ENCODE results near the gene PAFAH1B2. TPM values are rescaled to one million over a fixed set of nuclear protein-coding genes. Genes with fewer than 3 reads are reported as not detected.

PAFAH1B2 gene
- total RNA-seq, 2 donors from 2014 or later = 30.0 to 44.9 TPM

GRCh38 chr11:117218133-117218915 is 74.2 kb downstream of the PAFAH1B2 start:
- TF ChIP-seq CTCF (IDR thresholded peaks at IDR 0.05) (no peak), POLR2A (IDR thresholded peaks at IDR 0.05) (no peak)
- intact Hi-C loops (cut with DNase I) = loop anchor here (10.0 kb wide), 1 partner anchor 454 kb away; no protein-coding TSS in a partner anchor
- Histone ChIP-seq H3K27me3 (no peaks in the 10 kb centered on the region), H3K9me3 (no peaks in the 10 kb centered on the region), H3K27ac (peak overlapping the region in 2 of 4 donors; percentile 50 to 65), H3K4me1 (peaks cover 37% of the 10 kb centered on the region), H3K36me3 (replicated peaks in 1 of 2; ENCODE audit: insufficient read depth in 1 of 2, low read depth in 2 of 2) (peaks cover 0 to 13% of the 10 kb centered on the region in 2 donors), H3K4me3 (no peak overlapping the region)
- no peak for ATAC-seq
- peak in 1 of 4 donors; percentile 69 for DNase-seq
- WGBS, 2 donors = 65 to 72% methylated on average over 15 of the region's 15 CpGs

- whole genome bisulfite sequencing, 2 donors = 40% methylated on average over 9 of the region's 9 CpGs; no CpG with 5 or more reads in 1 of the 2 donors
- intact Hi-C loops (cut with DNase I) = loop anchor here (10.0 kb wide), 1 partner anchor 454 kb away; no protein-coding TSS in a partner anchor
Measured at GRCh38 chr11:117219001-117219400, 74.9 kb downstream of the PAFAH1B2 start.

GRCh38 chr11:117219455-117219854 is 75.4 kb downstream of the PAFAH1B2 start:
- H3K4me3 ChIP-seq = no peak overlapping the region
- H3K27me3 ChIP-seq = no peaks in the 10 kb centered on the region
- H3K9me3 ChIP-seq = no peaks in the 10 kb centered on the region
- H3K4me1 ChIP-seq = peaks cover 37% of the 10 kb centered on the region
- 73 to 80% methylated on average over 1 to 8 of the region's 8 CpGs for WGBS, 2 donors
- peak overlapping the region in 3 of 4 donors; percentile 7 to 65 (median 50) for H3K27ac ChIP-seq
- TF ChIP-seq CTCF (IDR thresholded peaks at IDR 0.05) (no peak), POLR2A (IDR thresholded peaks at IDR 0.05) (no peak)
- no peak for ATAC-seq
- no peak for DNase-seq
- peaks cover 0 to 13% of the 10 kb centered on the region in 2 donors for H3K36me3 ChIP-seq (replicated peaks in 1 of 2; ENCODE audit: insufficient read depth in 1 of 2, low read depth in 2 of 2)
- intact Hi-C loops (cut with DNase I) = loop anchor here (10.0 kb wide), 1 partner anchor 455 kb away; no protein-coding TSS in a partner anchor

More at GRCh38 chr11:117219001-117219400, 74.9 kb downstream of the PAFAH1B2 start:
- Histone ChIP-seq H3K4me1 (peaks cover 37% of the 10 kb centered on the region), H3K4me3 (no peak overlapping the region), H3K27ac (peak overlapping the region in 3 of 4 donors; percentile 7 to 65 (median 50)), H3K27me3 (no peaks in the 10 kb centered on the region), H3K9me3 (no peaks in the 10 kb centered on the region), H3K36me3 (replicated peaks in 1 of 2; ENCODE audit: insufficient read depth in 1 of 2, low read depth in 2 of 2) (peaks cover 0 to 15% of the 10 kb centered on the region in 2 donors)
- TF ChIP-seq POLR2A (IDR thresholded peaks at IDR 0.05) = no peak
- no peak for TF ChIP-seq CTCF (IDR thresholded peaks at IDR 0.05)
- DNase-seq (peak in 1 of 4 donors; percentile 54), ATAC-seq (no peak)

- Histone ChIP-seq H3K4me3 (no peak overlapping the region), H3K36me3 (replicated peaks in 1 of 2; ENCODE audit: insufficient read depth in 1 of 2, low read depth in 2 of 2) (peaks cover 0 to 13% of the 10 kb centered on the region in 2 donors), H3K27me3 (no peaks in the 10 kb centered on the region), H3K27ac (peak overlapping the region in 3 of 4 donors; percentile 50 to 65 (median 55)), H3K4me1 (peaks cover 37% of the 10 kb centered on the region), H3K9me3 (no peaks in the 10 kb centered on the region)
- ATAC-seq (no peak), DNase-seq (no peak)
- WGBS, 2 donors = 71 to 78% methylated on average over 4 of the region's 4 CpGs
- no peak for TF ChIP-seq CTCF (IDR thresholded peaks at IDR 0.05)
- no peak for TF ChIP-seq POLR2A (IDR thresholded peaks at IDR 0.05)
- intact Hi-C loops (cut with DNase I) = loop anchor here (10.0 kb wide), 2 partner anchors 345 to 455 kb away; no protein-coding TSS in a partner anchor
Measured at GRCh38 chr11:117219995-117220394, 75.9 kb downstream of the PAFAH1B2 start.

All from body of pancreas (tissue), 4 donors.